Spleen (tissue), 7 donors: ENCODE data around the gene ADORA2A.

Experiments
- CTCF ChIP-seq, 11 experiments: fragments of 200-600 bp in 7 of 11; fragments of 450-650 bp in 4 of 11; sonication (generic) in 4 of 11; IDR thresholded peaks in 8 of 11; conservative IDR thresholded peaks in 3 of 11; 1 replicate in 7 of 11; 2 replicates in 4 of 11; pipeline versions ENCODE4 v1.4.0 to v1.8.0; 2016 to 2021; ENCODE audit warnings: antibody characterized with exemption in 11 of 11, inconsistent platforms in 4 of 11, mild to moderate bottlenecking in 1 of 11
- POLR2A ChIP-seq, 3 donors: fragments of 450-650 bp; IDR thresholded peaks; one replicate each; pipeline ENCODE4 v1.5.1; 2017; ENCODE audit warnings: antibody characterized with exemption in 3 of 3, mild to moderate bottlenecking in 1 of 3
- donor health status: DM: no; HTN: no; CAD: no; lungs with moderate emphysema.
- donor health status: DM: no; HTN: no; CAD: no.
- donor health status: DM: no; HTN: no; CAD: no.

DNA sequence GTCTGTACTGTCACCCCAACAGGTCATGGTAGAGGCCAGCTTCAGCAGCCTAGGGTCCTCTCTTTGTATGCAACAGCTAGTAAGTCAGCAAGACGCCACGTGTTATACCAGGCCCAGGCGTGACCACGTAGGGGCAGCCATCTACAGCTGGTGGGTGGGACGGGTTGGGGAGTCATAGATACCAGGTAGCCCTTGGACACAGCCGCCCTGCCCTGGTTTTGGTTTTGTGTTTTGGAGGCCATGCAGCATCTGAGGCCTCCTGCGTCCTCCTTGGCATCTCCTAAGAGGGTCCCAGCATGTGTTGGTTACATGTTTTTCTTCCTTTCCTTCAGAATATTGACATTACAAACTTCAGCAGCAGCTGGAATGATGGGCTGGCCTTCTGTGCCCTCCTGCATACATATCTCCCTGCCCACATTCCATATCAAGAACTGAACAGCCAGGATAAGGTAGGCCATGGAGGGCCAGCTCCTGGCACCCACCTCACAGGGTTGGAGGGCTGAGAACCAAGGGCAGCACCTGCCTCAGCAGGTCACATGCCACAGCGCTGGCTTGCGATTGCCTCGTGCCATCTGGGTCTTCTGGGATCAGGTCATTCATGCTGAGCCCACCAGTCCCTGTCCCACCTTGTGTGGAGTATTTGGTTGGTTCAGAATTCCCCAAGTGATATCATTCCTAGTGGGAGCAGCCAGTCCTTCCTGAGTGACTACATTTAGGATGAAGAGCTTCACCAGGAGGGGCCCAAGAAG is 16.0 kb upstream of the ADORA2A start:
- TF ChIP-seq CTCF (IDR thresholded peaks at IDR 0.05 in 8 of 11, conservative IDR thresholded peaks at IDR 0.05 in 3 of 11) (no peak), POLR2A (IDR thresholded peaks at IDR 0.05) (no peak)
